Lung microvascular endothelial cell (primary cell): ENCODE measurements around the gene PCDHB12. TPM values are rescaled to one million over a fixed set of nuclear protein-coding genes. Genes with fewer than 3 reads are reported as not detected.
"Not testable (repeated sequence)": the region's sequence is repeated elsewhere in the genome, so short reads cannot be mapped to it uniquely, and the experiment has no call there.

ENCODE experiments used
- DNase-seq, 2 donors: peaks; one replicate each; pipeline versions ENCODE4 v3.0.0 to v3.0.0-alpha.2; 2010; ENCODE audit warnings: low read depth in 2 of 2
- total RNA-seq: library from RNA; depleted of rRNA; stranded (reverse); fragments of >200 nt; gene quantifications from 2 replicates; pipeline ENCODE4 v1.2.1, GENCODE V29; 2014

The PCDHB12 gene
- total RNA-seq, 1 donor from 2014 or later: 1.4 TPM

- DNase-seq: not testable (repeated sequence)
Measured at GRCh38 chr5:141201646-141202045, 6.9 kb upstream of the PCDHB12 start.

- not testable (repeated sequence) for DNase-seq
Measured at GRCh38 chr5:141210281-141210680, 1.8 kb downstream of the PCDHB12 start.

GRCh38 chr5:141210849-141211248 is 2.3 kb downstream of the PCDHB12 start:
- not testable (repeated sequence) for DNase-seq

DNA sequence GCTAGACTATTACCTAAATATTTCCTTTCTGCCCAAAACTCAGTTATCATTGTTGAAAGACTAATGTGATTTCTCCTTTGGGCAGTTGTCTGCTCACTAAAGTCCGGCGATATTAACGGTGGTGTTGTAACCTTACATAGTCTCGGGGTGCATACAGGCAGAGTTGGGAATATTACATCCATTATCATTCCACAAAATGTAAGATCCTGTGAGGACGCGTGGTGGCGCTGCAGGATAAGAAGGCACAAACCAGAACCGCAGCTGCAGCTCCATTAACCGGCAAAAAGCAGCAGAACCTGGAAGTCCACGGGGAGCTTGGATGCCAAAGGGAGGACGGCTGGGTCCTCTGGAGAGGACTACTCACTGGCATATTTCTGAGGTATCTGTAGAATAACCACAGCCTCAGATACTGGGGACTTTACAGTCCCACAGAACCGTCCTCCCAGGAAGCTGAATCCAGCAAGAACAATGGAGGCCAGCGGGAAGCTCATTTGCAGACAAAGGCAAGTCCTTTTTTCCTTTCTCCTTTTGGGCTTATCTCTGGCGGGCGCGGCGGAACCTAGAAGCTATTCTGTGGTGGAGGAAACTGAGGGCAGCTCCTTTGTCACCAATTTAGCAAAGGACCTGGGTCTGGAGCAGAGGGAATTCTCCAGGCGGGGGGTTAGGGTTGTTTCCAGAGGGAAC is 5.3 kb downstream of the PCDHB12 start, which contains the start of gene PCDHB13:
Gene PCDHB13 (plus strand): TSS at position 264 of the 684 bp plus-strand sequence. CDS start 205 bp downstream, at position 469.
- DNase-seq: peak; percentile 68 to 72

GRCh38 chr5:141214583-141214982 is 6.1 kb downstream of the PCDHB12 start:
- not testable (repeated sequence) for DNase-seq

GRCh38 chr5:141215504-141215903 is 7.0 kb downstream of the PCDHB12 start:
- DNase-seq: not testable (repeated sequence)

GRCh38 chr5:141216035-141216434 is 7.5 kb downstream of the PCDHB12 start:
- DNase-seq: not testable (repeated sequence)

DNA sequence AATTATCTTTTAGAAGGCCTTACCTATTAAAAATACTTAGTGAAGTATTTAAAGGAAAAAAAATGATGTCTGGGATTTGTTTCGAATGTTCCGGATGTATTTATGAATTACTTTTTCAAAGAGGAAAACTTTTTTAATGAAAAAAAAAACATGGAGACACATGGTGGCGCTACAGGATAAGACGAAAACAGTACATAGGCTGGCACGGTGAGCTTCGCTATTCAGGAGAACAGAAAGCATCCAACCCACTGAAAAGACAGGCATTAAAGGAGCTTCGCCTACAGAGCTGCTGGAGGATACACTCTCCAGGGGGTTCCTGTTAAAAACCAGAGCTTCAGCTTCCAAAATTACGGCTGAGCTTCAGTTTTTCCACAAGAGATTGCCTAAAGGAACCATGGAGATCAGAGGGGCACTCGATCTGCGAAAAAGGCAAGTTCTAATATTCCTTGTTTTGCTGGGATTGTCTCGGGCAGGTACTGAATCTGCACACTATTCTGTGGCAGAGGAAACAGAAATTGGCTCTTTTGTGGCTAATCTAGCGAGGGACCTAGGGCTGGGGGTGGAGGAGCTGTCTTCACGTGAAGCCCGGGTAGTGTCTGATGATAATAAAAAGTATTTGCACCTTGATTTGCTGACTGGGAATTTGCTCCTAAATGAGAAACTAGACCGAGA is 14.7 kb downstream of the PCDHB12 start, which contains the start of gene PCDHB14:
Gene PCDHB14 (plus strand): TSS at position 232 of the 672 bp plus-strand sequence. CDS start 163 bp downstream, at position 395.
- peak; percentile 34 to 63 for DNase-seq

DNA sequence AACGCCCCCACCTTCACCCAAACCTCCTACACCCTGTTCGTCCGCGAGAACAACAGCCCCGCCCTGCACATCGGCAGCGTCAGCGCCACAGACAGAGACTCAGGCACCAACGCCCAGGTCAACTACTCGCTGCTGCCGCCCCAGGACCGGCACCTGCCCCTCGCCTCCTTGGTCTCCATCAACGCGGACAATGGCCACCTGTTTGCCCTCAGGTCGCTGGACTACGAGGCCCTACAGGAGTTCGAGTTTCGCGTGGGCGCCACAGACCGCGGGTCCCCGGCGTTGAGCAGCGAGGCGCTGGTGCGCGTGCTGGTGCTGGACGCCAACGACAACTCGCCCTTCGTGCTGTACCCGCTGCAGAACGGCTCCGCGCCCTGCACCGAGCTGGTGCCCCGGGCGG is 16.3 kb downstream of the PCDHB12 start:
- not testable (repeated sequence) for DNase-seq

DNA sequence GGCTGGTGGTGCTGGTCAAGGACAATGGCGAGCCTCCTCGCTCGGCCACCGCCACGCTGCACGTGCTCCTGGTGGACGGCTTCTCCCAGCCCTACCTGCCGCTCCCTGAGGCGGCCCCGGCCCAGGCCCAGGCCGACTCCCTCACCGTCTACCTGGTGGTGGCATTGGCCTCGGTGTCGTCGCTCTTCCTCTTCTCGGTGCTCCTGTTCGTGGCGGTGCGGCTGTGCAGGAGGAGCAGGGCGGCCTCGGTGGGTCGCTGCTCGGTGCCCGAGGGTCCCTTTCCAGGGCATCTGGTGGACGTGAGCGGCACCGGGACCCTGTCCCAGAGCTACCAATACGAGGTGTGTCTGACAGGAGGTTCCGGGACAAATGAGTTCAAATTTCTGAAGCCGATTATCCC is 16.9 kb downstream of the PCDHB12 start:
- not testable (repeated sequence) for DNase-seq

- peak; percentile 5 to 16 for DNase-seq
Measured at GRCh38 chr5:141234109-141234667, 25.7 kb downstream of the PCDHB12 start.

GRCh38 chr5:141235922-141236321 is 27.4 kb downstream of the PCDHB12 start:
- not testable (repeated sequence) for DNase-seq

- no peak for DNase-seq
Measured at GRCh38 chr5:141236516-141237313, 28.2 kb downstream of the PCDHB12 start.

- DNase-seq: no peak
Measured at GRCh38 chr5:141241496-141241895, 33.0 kb downstream of the PCDHB12 start.

GRCh38 chr5:141245250-141245717 is 36.8 kb downstream of the PCDHB12 start, which contains the start of gene PCDHB15:
PCDHB15 (plus strand) TSS chr5:141245395; CDS start chr5:141245579, 184 bp downstream.
- peak; percentile 1 to 6 for DNase-seq

- not testable (repeated sequence) for DNase-seq
Measured at GRCh38 chr5:141246971-141247370, 38.5 kb downstream of the PCDHB12 start.

GRCh38 chr5:141247434-141247833 is 38.9 kb downstream of the PCDHB12 start:
- DNase-seq: not testable (repeated sequence)

DNA sequence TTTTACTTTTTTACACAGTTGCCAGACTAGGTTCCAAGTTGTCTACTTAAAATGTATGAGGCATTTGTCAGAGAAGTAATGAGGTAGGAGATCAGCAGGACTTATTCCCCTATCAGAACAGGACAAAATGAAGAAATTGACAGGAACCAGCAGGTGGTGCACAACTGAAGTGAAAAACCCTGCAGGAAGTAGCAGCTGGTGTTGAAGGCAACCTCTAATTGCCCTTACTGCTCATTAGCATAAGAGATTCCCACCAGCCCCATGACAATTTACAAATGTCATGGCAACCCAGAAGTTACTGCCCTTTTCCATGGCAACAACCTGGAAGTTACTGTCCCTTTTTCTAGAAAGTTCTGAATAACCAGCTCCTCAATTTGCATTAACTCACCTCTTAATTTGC is 42.1 kb downstream of the PCDHB12 start:
- no peak for DNase-seq

- no peak for DNase-seq
Measured at GRCh38 chr5:141258464-141258863, 49.9 kb downstream of the PCDHB12 start.

- no peak for DNase-seq
Measured at GRCh38 chr5:141258948-141259347, 50.4 kb downstream of the PCDHB12 start.
